GM12872 (cell line): Measurements from ENCODE around the gene PREX1.

ENCODE experiments used
- TF ChIP-seq, protein P1 (sequence below): IDR thresholded peaks from 3 replicates; pipeline ENCODE4 v1.5.1; 2011; ENCODE audit warnings: low read depth, mild to moderate bottlenecking, low read length, moderate library complexity; ENCODE audit not compliant: insufficient read depth

PREX1 gene

DNA sequence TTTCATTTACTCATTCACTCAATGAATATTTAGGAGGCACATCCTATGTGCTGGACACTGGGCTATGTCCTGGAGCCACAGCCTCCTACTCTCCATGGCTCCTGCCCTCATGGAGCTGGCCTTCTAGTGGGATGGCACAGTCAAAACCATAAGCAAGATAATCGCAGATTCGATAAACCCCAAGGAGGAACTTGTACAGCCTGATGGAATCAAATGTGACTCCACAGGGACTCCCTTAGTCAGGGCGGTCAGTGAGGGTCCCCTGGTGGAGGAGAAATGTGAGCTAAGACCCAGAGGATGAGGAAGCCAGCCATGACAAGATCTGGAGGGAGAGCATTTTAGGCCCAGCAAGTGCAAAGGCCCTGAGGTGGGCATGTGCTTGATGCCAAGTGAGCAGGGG is 211.9 kb downstream of the PREX1 start:
- TF ChIP-seq, protein P1, sequence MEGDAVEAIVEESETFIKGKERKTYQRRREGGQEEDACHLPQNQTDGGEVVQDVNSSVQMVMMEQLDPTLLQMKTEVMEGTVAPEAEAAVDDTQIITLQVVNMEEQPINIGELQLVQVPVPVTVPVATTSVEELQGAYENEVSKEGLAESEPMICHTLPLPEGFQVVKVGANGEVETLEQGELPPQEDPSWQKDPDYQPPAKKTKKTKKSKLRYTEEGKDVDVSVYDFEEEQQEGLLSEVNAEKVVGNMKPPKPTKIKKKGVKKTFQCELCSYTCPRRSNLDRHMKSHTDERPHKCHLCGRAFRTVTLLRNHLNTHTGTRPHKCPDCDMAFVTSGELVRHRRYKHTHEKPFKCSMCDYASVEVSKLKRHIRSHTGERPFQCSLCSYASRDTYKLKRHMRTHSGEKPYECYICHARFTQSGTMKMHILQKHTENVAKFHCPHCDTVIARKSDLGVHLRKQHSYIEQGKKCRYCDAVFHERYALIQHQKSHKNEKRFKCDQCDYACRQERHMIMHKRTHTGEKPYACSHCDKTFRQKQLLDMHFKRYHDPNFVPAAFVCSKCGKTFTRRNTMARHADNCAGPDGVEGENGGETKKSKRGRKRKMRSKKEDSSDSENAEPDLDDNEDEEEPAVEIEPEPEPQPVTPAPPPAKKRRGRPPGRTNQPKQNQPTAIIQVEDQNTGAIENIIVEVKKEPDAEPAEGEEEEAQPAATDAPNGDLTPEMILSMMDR: no peak

DNA sequence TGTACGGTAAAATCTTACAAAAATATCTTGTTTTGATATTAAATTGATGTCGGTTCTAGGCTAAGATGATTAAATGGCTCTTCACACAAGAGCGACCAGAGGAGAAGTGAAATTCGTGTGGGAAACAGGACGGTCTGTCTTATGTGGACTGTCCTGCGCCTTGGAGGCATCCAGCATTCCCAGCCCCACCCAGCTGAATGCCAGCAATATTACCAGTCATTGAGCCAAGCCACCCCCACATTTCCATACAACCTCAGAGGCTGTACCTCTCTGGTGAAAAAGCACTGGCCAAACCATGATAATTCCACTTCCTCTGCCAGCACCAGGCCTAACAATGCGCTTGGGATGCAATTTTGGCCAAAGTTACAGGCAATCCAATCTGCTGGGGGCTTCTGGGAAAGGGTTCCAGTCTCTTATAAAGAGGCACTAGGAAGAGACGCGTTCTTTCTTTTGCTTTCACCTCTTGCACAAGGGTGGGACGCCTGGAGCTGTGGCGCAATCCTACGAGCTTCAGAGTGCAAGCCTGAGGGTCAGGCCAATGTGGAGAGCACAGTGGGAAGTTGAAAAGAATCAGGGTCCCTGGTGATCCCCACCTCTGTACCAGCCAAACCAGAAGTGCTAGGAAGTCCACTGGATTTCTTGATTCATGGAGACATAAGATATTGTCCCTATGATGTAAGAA is 213.1 kb downstream of the PREX1 start:
- TF ChIP-seq, protein P1: no peak

DNA sequence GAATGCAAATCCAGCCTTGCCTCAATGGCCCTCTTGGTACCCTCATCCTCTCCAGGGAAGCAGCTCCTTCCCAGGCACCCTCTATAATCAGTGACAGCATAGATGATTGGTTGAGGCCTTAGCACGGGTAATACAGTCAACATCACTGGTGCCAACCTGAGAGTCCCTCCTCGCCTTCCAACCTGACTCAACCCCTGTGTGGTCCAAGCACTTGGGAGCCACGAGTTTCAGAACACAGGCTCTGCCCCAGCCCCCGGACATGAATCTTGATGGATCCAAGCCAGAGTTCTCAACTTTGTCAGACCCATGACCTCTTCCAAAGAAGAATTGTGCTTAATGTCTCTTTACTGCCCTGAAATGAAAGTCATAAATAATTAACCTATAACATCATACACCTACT is 213.9 kb downstream of the PREX1 start:
- TF ChIP-seq, protein P1: no peak

DNA sequence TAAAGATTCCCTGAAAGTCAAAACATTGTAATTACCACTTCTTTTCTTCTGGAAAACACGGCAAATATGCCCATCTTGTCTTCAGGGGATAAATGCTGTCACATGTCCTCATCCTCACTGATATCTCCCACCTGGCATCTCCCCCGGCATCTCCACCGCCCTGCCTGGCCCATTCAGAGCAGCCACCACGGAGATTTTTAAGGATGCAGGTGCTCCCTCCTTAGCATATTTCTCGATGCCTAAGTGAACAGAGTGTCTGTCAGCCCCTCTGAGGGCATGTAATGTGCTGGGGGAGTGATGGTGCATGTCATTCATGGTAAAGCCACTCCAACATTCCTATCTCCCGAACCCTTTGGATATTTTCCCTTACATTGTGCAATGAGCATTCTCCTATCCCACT is 215.5 kb downstream of the PREX1 start:
- TF ChIP-seq, protein P1: no peak

DNA sequence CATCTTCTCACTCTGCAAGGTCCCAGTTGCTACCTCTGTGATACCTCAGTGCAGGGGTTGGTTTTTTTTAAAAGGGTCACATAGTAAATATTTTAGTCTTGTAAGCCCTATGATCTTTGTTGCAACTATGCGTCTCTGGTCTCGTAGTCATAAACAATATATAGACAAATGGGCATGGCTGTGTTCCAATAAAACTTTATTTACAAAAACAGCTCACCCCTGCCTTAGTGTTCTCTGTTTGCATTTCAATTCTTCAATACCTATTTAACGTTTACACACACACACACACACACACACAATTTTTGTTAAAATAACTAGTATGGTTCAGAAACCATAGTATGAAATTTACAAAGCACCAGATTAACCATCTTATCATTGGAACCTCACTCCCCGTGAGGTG is 216.8 kb downstream of the PREX1 start:
- TF ChIP-seq, protein P1: no peak

DNA sequence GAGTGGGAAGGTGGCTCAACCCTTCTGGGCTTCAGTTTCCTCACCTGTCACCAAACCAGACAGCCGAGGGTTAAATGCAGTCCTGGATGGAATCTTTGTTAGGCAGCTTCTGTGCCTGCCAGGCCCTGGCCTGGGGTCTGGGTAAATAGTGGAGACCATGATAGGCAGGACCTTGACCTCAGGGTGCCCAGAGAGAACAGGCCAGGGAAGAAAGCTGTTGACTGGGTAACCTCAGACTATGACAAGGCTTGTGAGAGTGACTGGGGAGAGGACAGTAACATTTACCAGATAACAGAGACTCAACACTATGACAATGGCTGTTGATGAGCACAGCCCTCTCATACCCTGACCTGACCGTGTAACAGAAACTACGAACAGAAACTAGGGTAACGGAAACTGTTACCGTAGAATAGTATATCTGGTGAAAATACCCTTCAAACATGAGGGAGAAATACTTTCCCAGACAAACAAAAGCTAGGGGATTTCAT is 218.3 kb downstream of the PREX1 start:
- TF ChIP-seq, protein P1: no peak

DNA sequence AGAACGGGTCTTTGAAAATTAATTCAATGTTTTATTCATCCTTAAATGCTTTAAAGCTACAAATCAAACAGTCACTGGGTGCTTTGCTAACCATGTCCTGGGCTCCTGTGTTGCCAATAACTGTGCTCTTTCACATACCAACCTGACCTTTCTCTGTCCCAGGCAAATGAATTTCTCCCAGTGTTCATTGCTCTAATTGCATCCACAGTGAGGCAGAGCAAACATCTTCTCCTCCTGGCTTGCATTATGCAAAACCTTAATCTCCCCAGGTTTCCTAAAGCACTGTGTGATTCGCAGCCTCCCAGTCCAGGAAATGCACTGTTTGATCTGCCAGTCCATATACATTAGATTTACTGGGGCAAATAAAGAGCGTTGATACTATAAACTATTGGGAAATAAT is 219.0 kb downstream of the PREX1 start:
- TF ChIP-seq, protein P1: no peak
